Measurements from ENCODE around the gene NOG.

DNA sequence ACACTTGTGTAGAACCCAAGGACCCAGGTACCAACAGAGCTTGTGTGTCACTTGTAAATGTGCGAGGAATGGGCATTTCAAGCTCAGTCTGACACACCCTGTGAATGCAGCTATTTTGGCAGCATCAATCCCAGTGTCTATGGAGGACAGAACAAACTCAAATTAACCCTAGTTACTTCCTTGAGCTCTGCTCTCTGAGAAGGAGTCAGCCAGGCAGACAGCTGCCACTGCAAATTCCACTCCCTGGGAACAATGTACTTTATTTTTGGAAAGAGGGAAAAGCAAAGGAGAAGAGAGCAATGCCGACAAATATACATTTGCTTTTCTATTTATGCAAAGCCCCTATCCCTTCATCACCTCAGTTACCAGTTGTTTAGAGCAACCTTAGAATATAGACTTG lies 48.4 kb upstream of the NOG start:
- TF ChIP-seq POLR2A (IDR thresholded peaks at IDR 0.05; ENCODE audit: low read length) (no peak), GATA1 (IDR thresholded peaks at IDR 0.05; ENCODE audit: low read depth, low read length) (no peak)
